IMR-90 (cell line): ENCODE measurements around the gene SOCS3. TPM values are rescaled to one million over a fixed set of nuclear protein-coding genes. Genes with fewer than 3 reads are reported as not detected.

Experiments used
- ATAC-seq: fragments of 200-7000 bp; cut with Tn5 transposase; 2 replicates; pipeline ENCODE4 v1.9.1; 2020; ENCODE audit warnings: low read depth, mild to moderate bottlenecking, moderate library complexity
- BruUV-seq: library from RNA; stranded (reverse); fragments of 400-500 nt; replicated peaks from 2 replicates; lab custom pipeline; 2021; lab: Mats Ljungman, UMichigan
- CTCF ChIA-PET: fragments of 300-600 bp; formaldehyde crosslinking; extraction: SDS; loops from one replicate; lab custom pipeline; 2021; ENCODE audit warnings: antibody characterized with exemption; lab: Yijun Ruan, JAX
- POLR2A ChIA-PET: fragments of 300-600 bp; sonication (Branson Sonifier 250); formaldehyde crosslinking; loops from one replicate; lab custom pipeline; 2022; ENCODE audit warnings: antibody characterized with exemption; ENCODE audit not compliant: unreplicated experiment; lab: Charles Lee
- DNase-seq: peaks from one replicate; pipeline ENCODE4 v3.0.0; 2013
- H2AFZ ChIP-seq: replicated peaks from 2 replicates; pipeline ENCODE3; 2013; ENCODE audit warnings: low read length, mild to moderate bottlenecking; ENCODE audit not compliant: poor library complexity
- H2AK5ac ChIP-seq: 2 replicates; pipeline ENCODE4 v1.6.1; 2013; ENCODE audit warnings: low read depth, low read length, inconsistent platforms
- H2AK9ac ChIP-seq: replicated peaks from 2 replicates; pipeline ENCODE3; 2013; ENCODE audit warnings: mild to moderate bottlenecking, low read depth, low read length, moderate library complexity; ENCODE audit not compliant: poor library complexity
- H2BK120ac ChIP-seq: 2 replicates; pipeline ENCODE4 v1.6.1; 2013; ENCODE audit warnings: low read depth, low read length, inconsistent platforms
- H2BK15ac ChIP-seq: 3 replicates; pipeline ENCODE4 v1.6.1; 2013; ENCODE audit warnings: low read depth, low read length, inconsistent platforms
- H2BK20ac ChIP-seq: 2 replicates; pipeline ENCODE4 v1.6.1; 2013; ENCODE audit warnings: low read depth, mild to moderate bottlenecking, inconsistent platforms, low read length, moderate library complexity
- H2BK5ac ChIP-seq: 2 replicates; pipeline ENCODE4 v1.6.1; 2013; ENCODE audit warnings: mild to moderate bottlenecking, low read depth, low read length, inconsistent platforms; ENCODE audit not compliant: poor library complexity, severe bottlenecking
- H3K14ac ChIP-seq: replicated peaks from 2 replicates; pipeline ENCODE4 v1.6.1; 2013; ENCODE audit warnings: low read depth, low read length, inconsistent platforms
- H3K18ac ChIP-seq: 2 replicates; pipeline ENCODE4 v1.6.1; 2013; ENCODE audit warnings: low read depth, low read length, control low read depth
- H3K23ac ChIP-seq: 2 replicates; pipeline ENCODE4 v1.6.1; 2013; ENCODE audit warnings: low read depth, low read length, inconsistent platforms
- H3K27ac ChIP-seq: 2 replicates; pipeline ENCODE4 v1.5.1; 2013; ENCODE audit warnings: mild to moderate bottlenecking, control low read depth, low read length; ENCODE audit not compliant: insufficient read depth
- H3K27me3 ChIP-seq: 2 replicates; pipeline ENCODE4 v1.6.1; 2013; ENCODE audit warnings: low read length; ENCODE audit not compliant: control insufficient read depth, insufficient read depth
- H3K36me3 ChIP-seq: 2 replicates; pipeline ENCODE4 v1.6.1; 2013; ENCODE audit warnings: low read length, mixed read lengths; ENCODE audit not compliant: control insufficient read depth, insufficient read depth
- H3K4ac ChIP-seq: 2 replicates; pipeline ENCODE4 v1.6.1; 2013; ENCODE audit warnings: low read depth, low read length, inconsistent platforms
- H3K4me1 ChIP-seq: 2 replicates; pipeline ENCODE4 v1.6.1; 2013; ENCODE audit warnings: low read length, mixed read lengths; ENCODE audit not compliant: control insufficient read depth, insufficient read depth
- H3K4me2 ChIP-seq: 2 replicates; pipeline ENCODE4 v1.6.1; 2013; ENCODE audit warnings: low read depth, mild to moderate bottlenecking, control low read depth, low read length, moderate library complexity
- H3K4me3 ChIP-seq: 2 replicates; pipeline ENCODE4 v1.5.1; 2013; ENCODE audit warnings: low read depth, mild to moderate bottlenecking, control low read depth, low read length, moderate library complexity; ENCODE audit not compliant: insufficient read depth
- H3K56ac ChIP-seq: 2 replicates; pipeline ENCODE4 v1.6.1; 2013; ENCODE audit warnings: low read length, inconsistent platforms; ENCODE audit not compliant: insufficient read depth; ENCODE audit errors: extremely low read depth
- H3K79me1 ChIP-seq, 2 experiments: 2 replicates each; pipeline ENCODE4 v1.6.1; 2013; ENCODE audit warnings: low read length in 2 of 2, inconsistent platforms in 1 of 2, low read depth in 1 of 2
- H3K9ac ChIP-seq: 2 replicates; pipeline ENCODE4 v1.6.1; 2013; ENCODE audit warnings: low read depth, low read length, control low read depth
- H3K9me1 ChIP-seq: 2 replicates; pipeline ENCODE4 v1.6.1; 2013; ENCODE audit warnings: low read length, inconsistent platforms; ENCODE audit not compliant: insufficient read depth
- H3K9me3 ChIP-seq: 2 replicates; pipeline ENCODE4 v1.6.1; 2013; ENCODE audit warnings: low read length; ENCODE audit not compliant: control insufficient read depth, insufficient read depth
- H4K20me1 ChIP-seq: 2 replicates; pipeline ENCODE4 v1.6.1; 2013; ENCODE audit warnings: low read length, inconsistent platforms; ENCODE audit not compliant: insufficient read depth
- H4K5ac ChIP-seq: 2 replicates; pipeline ENCODE4 v1.6.1; 2013; ENCODE audit warnings: mild to moderate bottlenecking, low read depth, low read length, control low read depth
- H4K8ac ChIP-seq, 2 experiments: 2 replicates each; pipeline ENCODE4 v1.6.1; 2013; ENCODE audit warnings: low read depth in 2 of 2, low read length in 2 of 2, control low read depth in 1 of 2, inconsistent platforms in 1 of 2
- H4K91ac ChIP-seq: 2 replicates; pipeline ENCODE4 v1.6.1; 2013; ENCODE audit warnings: low read depth, low read length, inconsistent platforms; ENCODE audit not compliant: insufficient read depth
- BHLHE40 ChIP-seq: fragments of 150-350 bp; IDR thresholded peaks from 2 replicates; pipeline ENCODE4 v1.6.1; 2016; ENCODE audit warnings: mild to moderate bottlenecking, low read depth, low read length
- CEBPB ChIP-seq: IDR thresholded peaks from 2 replicates; pipeline ENCODE4 v1.6.1; 2012; ENCODE audit warnings: low read depth, low read length, improper control_type of control experiment
- CHD1 ChIP-seq: IDR thresholded peaks from 2 replicates; pipeline ENCODE4 v1.6.1; 2012; ENCODE audit warnings: low read depth, low read length, improper control_type of control experiment
- FOS ChIP-seq: fragments of 150-350 bp; IDR thresholded peaks from 2 replicates; pipeline ENCODE4 v1.6.1; 2016; ENCODE audit warnings: low read depth, low read length
- MAZ ChIP-seq: IDR thresholded peaks from 2 replicates; pipeline ENCODE4 v1.6.1; 2012; ENCODE audit warnings: low read depth, mild to moderate bottlenecking, low read length, improper control_type of control experiment, moderate library complexity, borderline replicate concordance
- MXI1 ChIP-seq: IDR thresholded peaks from 2 replicates; pipeline ENCODE4 v1.6.1; 2012; ENCODE audit warnings: low read depth, mild to moderate bottlenecking, low read length, moderate library complexity, borderline replicate concordance
- NFE2L2 ChIP-seq: fragments of 150-350 bp; IDR thresholded peaks from 2 replicates; pipeline ENCODE4 v1.6.1; 2016; ENCODE audit warnings: low read depth, mild to moderate bottlenecking, low read length
- POLR2A ChIP-seq: IDR thresholded peaks from 2 replicates; pipeline ENCODE4 v1.6.1; 2012; ENCODE audit warnings: mild to moderate bottlenecking, low read depth, low read length
- RCOR1 ChIP-seq: IDR thresholded peaks from 2 replicates; pipeline ENCODE4 v1.6.1; 2012; ENCODE audit warnings: mild to moderate bottlenecking, low read length, improper control_type of control experiment; ENCODE audit not compliant: insufficient replicate concordance
- RFX5 ChIP-seq: IDR thresholded peaks from 2 replicates; pipeline ENCODE4 v1.8.0; 2012; ENCODE audit warnings: low read depth, mild to moderate bottlenecking, low read length, moderate library complexity
- SMC3 ChIP-seq: fragments of 150-350 bp; IDR thresholded peaks from 2 replicates; pipeline ENCODE4 v1.6.1; 2016; ENCODE audit warnings: low read depth, mild to moderate bottlenecking, antibody characterized with exemption, low read length, moderate library complexity
- WGBS, 2 experiments: methylation state at CpG; one replicate each; pipeline versions ENCODE4 v1.1.5 to v1.1.7; 2013; ENCODE audit warnings: missing lambda C conversion rate in 2 of 2; ENCODE audit not compliant: insufficient read length in 1 of 2; ENCODE audit errors: extremely low coverage in 2 of 2; 5-methylcytosine and 5-hydroxymethylcytosine counted together
- dilution Hi-C: fragments of 300-500 bp; cut with HindIII; formaldehyde crosslinking; loops from one replicate; pipeline ENCODE4 v1.14.3; 2018; ENCODE audit warnings: low sequenced_read_pairs; ENCODE audit not compliant: unreplicated experiment
- in situ Hi-C: fragments of 300-500 bp; cut with MboI; formaldehyde crosslinking; loops from 3 replicates; pipeline ENCODE4 v1.14.3; 2019; ENCODE audit warnings: low sequenced_read_pairs, inconsistent platforms, mixed read lengths
- intact Hi-C: fragments of 100-400 bp; cut with micrococcal nuclease; formaldehyde crosslinking; loops from 2 replicates; pipeline ENCODE4 v1.10.0; 2022
- polyA plus RNA-seq, 3 experiments: library from polyadenylated mRNA; depleted of rRNA; stranded (reverse); fragments of >200 nt; gene quantifications; 2 replicates each; pipeline ENCODE4 v1.2.3, GENCODE V29; 2012; ENCODE audit warnings: low replicate concordance in 1 of 3
- total RNA-seq: library from RNA; depleted of rRNA; stranded (reverse); fragments of >200 nt; gene quantifications from 2 replicates; pipeline ENCODE4 v1.2.3, GENCODE V29; 2012
- TF ChIP-seq, protein P1 (sequence below): fragments of 150-350 bp; IDR thresholded peaks from 2 replicates; pipeline ENCODE4 v1.6.1; 2016; ENCODE audit warnings: low read depth, mild to moderate bottlenecking, low read length, moderate library complexity, borderline replicate concordance
- TF ChIP-seq, protein P2 (sequence below): conservative IDR thresholded peaks from 2 replicates; pipeline ENCODE4 v1.5.1; 2012; ENCODE audit warnings: mild to moderate bottlenecking, low read depth, low read length, improper control_type of control experiment
- TF ChIP-seq, protein P3 (sequence below): fragments of 150-350 bp; IDR thresholded peaks from 2 replicates; pipeline ENCODE4 v1.6.1; 2017; ENCODE audit warnings: mild to moderate bottlenecking, antibody characterized with exemption, low read length, low read depth

Gene SOCS3
- total and polyA plus RNA-seq, 2 of the 4 experiments (the other 2 are of a cell fraction): 19.2 to 19.9 TPM

DNA sequence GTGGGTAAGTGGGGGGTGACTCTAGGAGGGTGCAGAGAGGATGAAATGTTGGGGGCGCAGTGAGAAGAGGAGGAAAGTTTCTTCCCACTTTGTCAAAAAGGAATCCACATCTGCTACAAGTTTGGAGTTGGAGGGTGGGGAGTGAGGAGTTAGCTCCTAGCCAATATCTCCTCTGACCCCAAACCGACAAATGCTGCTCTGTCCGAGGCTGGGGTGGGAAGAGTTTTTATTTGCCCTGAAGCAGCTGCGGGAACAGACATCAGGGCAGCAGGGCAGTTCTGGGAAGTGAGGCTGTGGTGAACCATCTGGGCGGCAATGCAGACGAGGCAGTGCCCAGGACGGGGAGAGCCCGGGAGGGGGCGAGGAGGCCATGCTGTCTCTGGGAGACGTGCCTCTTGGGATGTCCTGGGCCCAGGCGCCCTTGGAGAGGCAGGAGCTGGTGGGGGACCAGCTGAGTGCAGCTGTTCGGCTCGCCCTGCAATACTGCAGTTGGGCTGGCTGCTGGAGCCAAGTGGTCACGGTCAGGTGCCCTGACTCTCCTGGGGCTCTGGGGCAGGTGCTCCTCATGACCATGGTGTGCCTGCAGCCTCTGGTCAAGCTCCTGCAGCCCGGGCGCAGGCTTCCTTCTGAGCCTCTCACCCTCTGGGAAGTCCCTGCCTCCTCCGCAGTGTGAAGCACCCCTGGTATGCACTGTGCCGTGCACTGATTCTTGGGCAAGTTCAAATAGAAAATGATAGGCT is 6.4 kb upstream of the SOCS3 start:
- H3K14ac ChIP-seq: peak overlapping the region; percentile 22
- H3K4me1 ChIP-seq: peaks cover 12% of the 10 kb centered on the region; the same call in 1 of the 2 replicates
- peak overlapping the region; percentile 76 for H2AK5ac ChIP-seq
- H3K56ac ChIP-seq: no peak overlapping the region
- peak overlapping the region; percentile 17 for H2BK20ac ChIP-seq
- peak overlapping the region; percentile 59 for H2BK120ac ChIP-seq
- 0 out of 3 replicates have a peak overlapping the region, but pooled peaks have one; percentile 36 for H2BK15ac ChIP-seq
- peak overlapping the region; percentile 34 for H3K4ac ChIP-seq
- H2AK9ac ChIP-seq: peak overlapping the region; percentile 17
- peak overlapping the region; percentile 51; the same call in 1 of the 2 replicates for H3K27ac ChIP-seq
- H4K5ac ChIP-seq: peak overlapping the region; percentile 26; the same call in 1 of the 2 replicates
- H2AFZ ChIP-seq: peak overlapping the region; percentile 82
- peak overlapping the region; percentile 14; the same call in 1 of the 2 replicates for H3K18ac ChIP-seq
- peak; percentile 67 for ATAC-seq
- no peak overlapping the region; the same call in 1 of the 2 replicates for H3K4me2 ChIP-seq
- DNase-seq: no peak
- H4K8ac ChIP-seq: peak overlapping the region; percentile 11 to 72; a peak in 1 of 4 replicates
- in situ Hi-C loops: no loop called here
- no peaks in the 10 kb centered on the region for H4K20me1 ChIP-seq
- H3K27me3 ChIP-seq: no peaks in the 10 kb centered on the region
- H3K9me1 ChIP-seq: no peaks in the 10 kb centered on the region
- ChIA-PET POLR2A (interaction anchor here (0.6 kb wide), 1 partner anchor 24 kb away, joined by 4 read pairs; no protein-coding TSS in a partner anchor), CTCF (no interaction called here)
- no peaks in the 10 kb centered on the region for H3K79me1 ChIP-seq
- intact Hi-C loops: no loop called here
- no TSS peak for BruUV-seq
- H3K4me3 ChIP-seq: no peak overlapping the region
- no peak overlapping the region for H3K23ac ChIP-seq
- dilution Hi-C loops: no loop called here
- no peaks in the 10 kb centered on the region for H3K36me3 ChIP-seq
- peak overlapping the region; percentile 12; the same call in 1 of the 2 replicates for H3K9ac ChIP-seq
- H4K91ac ChIP-seq: peak overlapping the region; percentile 78
- no peak overlapping the region for H2BK5ac ChIP-seq
- no peaks in the 10 kb centered on the region for H3K9me3 ChIP-seq
- WGBS, 2 experiments: 48% methylated on average over 8 of the region's 18 CpGs; no CpG with 5 or more reads in 1 of the 2 experiments
- TF ChIP-seq POLR2A (no peak), FOS (no peak), RCOR1 (no peak), MXI1 (no peak), CHD1 (no peak), NFE2L2 (no peak), SMC3 (no peak), CEBPB (no peak), BHLHE40 (no peak), MAZ (no peak), RFX5 (no peak)
- TF ChIP-seq, protein P1, sequence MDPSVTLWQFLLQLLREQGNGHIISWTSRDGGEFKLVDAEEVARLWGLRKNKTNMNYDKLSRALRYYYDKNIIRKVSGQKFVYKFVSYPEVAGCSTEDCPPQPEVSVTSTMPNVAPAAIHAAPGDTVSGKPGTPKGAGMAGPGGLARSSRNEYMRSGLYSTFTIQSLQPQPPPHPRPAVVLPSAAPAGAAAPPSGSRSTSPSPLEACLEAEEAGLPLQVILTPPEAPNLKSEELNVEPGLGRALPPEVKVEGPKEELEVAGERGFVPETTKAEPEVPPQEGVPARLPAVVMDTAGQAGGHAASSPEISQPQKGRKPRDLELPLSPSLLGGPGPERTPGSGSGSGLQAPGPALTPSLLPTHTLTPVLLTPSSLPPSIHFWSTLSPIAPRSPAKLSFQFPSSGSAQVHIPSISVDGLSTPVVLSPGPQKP: no peak
- TF ChIP-seq, protein P2, sequence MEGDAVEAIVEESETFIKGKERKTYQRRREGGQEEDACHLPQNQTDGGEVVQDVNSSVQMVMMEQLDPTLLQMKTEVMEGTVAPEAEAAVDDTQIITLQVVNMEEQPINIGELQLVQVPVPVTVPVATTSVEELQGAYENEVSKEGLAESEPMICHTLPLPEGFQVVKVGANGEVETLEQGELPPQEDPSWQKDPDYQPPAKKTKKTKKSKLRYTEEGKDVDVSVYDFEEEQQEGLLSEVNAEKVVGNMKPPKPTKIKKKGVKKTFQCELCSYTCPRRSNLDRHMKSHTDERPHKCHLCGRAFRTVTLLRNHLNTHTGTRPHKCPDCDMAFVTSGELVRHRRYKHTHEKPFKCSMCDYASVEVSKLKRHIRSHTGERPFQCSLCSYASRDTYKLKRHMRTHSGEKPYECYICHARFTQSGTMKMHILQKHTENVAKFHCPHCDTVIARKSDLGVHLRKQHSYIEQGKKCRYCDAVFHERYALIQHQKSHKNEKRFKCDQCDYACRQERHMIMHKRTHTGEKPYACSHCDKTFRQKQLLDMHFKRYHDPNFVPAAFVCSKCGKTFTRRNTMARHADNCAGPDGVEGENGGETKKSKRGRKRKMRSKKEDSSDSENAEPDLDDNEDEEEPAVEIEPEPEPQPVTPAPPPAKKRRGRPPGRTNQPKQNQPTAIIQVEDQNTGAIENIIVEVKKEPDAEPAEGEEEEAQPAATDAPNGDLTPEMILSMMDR: no peak
- TF ChIP-seq, protein P3, sequence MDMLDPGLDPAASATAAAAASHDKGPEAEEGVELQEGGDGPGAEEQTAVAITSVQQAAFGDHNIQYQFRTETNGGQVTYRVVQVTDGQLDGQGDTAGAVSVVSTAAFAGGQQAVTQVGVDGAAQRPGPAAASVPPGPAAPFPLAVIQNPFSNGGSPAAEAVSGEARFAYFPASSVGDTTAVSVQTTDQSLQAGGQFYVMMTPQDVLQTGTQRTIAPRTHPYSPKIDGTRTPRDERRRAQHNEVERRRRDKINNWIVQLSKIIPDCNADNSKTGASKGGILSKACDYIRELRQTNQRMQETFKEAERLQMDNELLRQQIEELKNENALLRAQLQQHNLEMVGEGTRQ: no peak
